ENCODE results near the gene GPC6.

DNA sequence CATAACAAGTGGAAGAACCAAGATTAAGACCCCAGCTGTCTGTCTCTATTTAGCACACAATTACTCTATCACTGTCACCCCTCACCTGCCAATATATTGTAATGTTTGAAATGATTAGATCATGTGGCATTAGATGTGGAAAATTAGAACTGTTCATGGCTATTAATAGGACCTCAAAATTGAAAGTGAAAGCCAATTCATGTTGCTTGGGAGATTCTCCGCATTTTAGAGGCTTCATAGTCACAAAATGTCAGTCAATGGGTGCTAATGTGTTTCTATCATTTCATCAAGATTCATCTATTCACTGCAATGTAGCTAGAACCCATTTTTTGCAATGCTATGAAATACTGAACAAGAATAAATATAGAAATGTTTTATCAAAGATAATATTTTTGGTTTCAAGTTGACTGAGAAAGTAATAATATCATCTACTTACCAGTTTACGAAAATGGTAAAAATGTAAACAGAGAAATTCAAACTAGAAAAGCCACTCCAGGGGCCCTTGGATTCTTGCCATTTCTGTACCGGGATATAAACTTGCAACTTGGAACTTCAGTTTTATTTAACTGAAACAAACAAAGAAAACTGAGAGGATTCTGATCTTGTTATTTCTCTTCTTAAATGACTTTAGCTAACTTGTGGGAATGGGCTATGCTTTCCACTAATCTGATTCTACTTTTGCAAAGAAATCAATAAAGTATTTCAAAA lies 864.3 kb downstream of the GPC6 start:
- TF ChIP-seq EZH2 (optimal IDR thresholded peaks at IDR 0.05; ENCODE audit: low read depth, low read length) (no peak), EZH2phosphoT487 (IDR thresholded peaks at IDR 0.05; ENCODE audit: low read length) (no peak)
- TF ChIP-seq, protein P1, sequence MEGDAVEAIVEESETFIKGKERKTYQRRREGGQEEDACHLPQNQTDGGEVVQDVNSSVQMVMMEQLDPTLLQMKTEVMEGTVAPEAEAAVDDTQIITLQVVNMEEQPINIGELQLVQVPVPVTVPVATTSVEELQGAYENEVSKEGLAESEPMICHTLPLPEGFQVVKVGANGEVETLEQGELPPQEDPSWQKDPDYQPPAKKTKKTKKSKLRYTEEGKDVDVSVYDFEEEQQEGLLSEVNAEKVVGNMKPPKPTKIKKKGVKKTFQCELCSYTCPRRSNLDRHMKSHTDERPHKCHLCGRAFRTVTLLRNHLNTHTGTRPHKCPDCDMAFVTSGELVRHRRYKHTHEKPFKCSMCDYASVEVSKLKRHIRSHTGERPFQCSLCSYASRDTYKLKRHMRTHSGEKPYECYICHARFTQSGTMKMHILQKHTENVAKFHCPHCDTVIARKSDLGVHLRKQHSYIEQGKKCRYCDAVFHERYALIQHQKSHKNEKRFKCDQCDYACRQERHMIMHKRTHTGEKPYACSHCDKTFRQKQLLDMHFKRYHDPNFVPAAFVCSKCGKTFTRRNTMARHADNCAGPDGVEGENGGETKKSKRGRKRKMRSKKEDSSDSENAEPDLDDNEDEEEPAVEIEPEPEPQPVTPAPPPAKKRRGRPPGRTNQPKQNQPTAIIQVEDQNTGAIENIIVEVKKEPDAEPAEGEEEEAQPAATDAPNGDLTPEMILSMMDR (IDR thresholded peaks at IDR 0.05; ENCODE audit: low read length) = no peak
